GM12891 (cell line): ENCODE measurements around the gene SPACDR. TPM values are rescaled to one million over a fixed set of nuclear protein-coding genes. Genes with fewer than 3 reads are reported as not detected.
"Not testable (repeated sequence)": the region's sequence is repeated elsewhere in the genome, so short reads cannot be mapped to it uniquely, and the experiment has no call there.

Experiments used
- DNase-seq: peaks from one replicate; pipeline ENCODE4 v3.0.0; 2011; ENCODE audit warnings: low spot score; ENCODE audit not compliant: insufficient read length
- FAIRE-seq: peaks from 2 replicates; lab custom pipeline; 2011; peaks lifted over from hg19 to GRCh38; lab: Jason Lieb, UNC
- PAX5 ChIP-seq: IDR thresholded peaks from 2 replicates; pipeline ENCODE4 v1.6.1; 2011; ENCODE audit warnings: low read length, moderate library complexity, mild to moderate bottlenecking; ENCODE audit not compliant: insufficient read depth, severe bottlenecking
- POLR2A ChIP-seq: IDR thresholded peaks from 2 replicates; pipeline ENCODE4 v1.6.1; 2011; ENCODE audit warnings: low read depth, low read length, control low read depth
- POLR2AphosphoS5 ChIP-seq: IDR thresholded peaks from 2 replicates; pipeline ENCODE4 v1.6.1; 2011; ENCODE audit warnings: low read depth, low read length, control low read depth
- POU2F2 ChIP-seq: IDR thresholded peaks from 2 replicates; pipeline ENCODE4 v1.6.1; 2011; ENCODE audit warnings: low read depth, mild to moderate bottlenecking, control low read depth, low read length, moderate library complexity
- SPI1 ChIP-seq: IDR thresholded peaks from 2 replicates; pipeline ENCODE4 v1.6.1; 2011; ENCODE audit warnings: low read depth, low read length, control low read depth
- TAF1 ChIP-seq: IDR thresholded peaks from 2 replicates; pipeline ENCODE4 v1.6.1; 2011; ENCODE audit warnings: low read depth, low read length, control low read depth
- polyA plus RNA-seq: library from polyadenylated mRNA; unstranded; fragments of >200 nt; gene quantifications from one replicate; pipeline ENCODE4 v1.2.1, GENCODE V29; 2012; ENCODE audit warnings: low read depth, missing spikeins, inconsistent platforms; ENCODE audit not compliant: missing spikeins

Gene SPACDR, protein sequence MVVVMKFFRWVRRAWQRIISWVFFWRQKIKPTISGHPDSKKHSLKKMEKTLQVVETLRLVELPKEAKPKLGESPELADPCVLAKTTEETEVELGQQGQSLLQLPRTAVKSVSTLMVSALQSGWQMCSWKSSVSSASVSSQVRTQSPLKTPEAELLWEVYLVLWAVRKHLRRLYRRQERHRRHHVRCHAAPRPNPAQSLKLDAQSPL
- polyA plus RNA-seq: 1.3 TPM

DNA sequence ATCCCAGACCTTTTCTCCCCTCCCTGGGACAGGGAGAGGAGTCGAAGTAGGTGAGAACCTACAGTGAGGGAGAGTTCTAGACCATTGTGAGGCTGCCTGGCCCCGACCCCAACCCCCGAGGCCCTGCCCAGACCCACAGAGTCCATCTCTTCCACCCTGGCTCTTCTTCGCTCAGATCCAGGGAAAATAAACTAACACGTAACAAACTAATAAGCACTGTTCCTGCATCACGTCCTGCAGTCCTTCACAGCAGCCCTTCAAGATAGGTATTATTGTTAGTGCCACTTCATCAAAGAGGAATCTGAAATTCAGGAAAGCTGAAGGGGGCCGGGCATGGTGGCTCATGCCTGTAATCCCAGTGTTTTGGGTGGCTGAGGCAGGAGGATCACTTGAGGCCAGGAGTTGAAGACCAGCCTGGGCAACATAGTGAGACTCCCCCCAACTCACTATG, at the start of gene SPACDR:
Gene SPACDR, minus strand, starts transcription at position 51 of the 451 bp plus-strand sequence. CDS start 235 bp downstream, outside the sequence.
- DNase-seq (no peak), FAIRE-seq (no peak)
- TF ChIP-seq SPI1 (no peak), POU2F2 (no peak), PAX5 (no peak), POLR2A (no peak), TAF1 (no peak), POLR2AphosphoS5 (no peak)

DNA sequence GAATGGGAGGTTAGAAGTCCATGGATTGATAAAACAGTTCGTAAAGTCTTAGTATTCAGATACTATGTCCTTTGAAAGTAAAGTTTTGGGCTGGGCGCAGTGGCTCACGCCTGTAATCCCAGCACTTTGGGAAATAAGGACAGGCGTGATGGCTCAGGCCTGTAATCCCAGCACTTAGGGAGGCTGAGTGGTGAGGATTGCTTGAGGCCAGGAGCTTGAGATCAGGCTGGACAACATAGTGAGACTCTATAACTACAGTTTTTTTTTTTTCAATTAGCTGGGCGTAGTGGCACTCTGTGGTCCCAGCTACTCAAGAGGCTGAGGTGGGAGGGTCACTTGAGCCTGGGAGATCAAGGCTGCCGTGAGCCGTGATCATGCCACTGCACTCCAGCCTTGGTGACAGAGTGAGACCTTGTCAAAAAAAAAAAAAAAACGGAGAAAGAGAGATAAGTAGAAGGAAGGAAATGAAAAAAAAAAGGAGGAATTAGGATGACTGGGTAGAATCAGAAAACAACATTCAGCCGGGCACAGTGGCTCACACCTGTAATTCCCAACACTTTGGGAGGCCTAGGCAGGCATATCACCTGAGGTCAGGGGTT, 49.3 kb upstream of the SPACDR start:
- no peak for FAIRE-seq
- TF ChIP-seq POLR2AphosphoS5: no peak
- no peak for TF ChIP-seq POLR2A
- TF ChIP-seq SPI1: no peak
- TF ChIP-seq PAX5: no peak
- no peak for TF ChIP-seq TAF1
- DNase-seq: no peak

DNA sequence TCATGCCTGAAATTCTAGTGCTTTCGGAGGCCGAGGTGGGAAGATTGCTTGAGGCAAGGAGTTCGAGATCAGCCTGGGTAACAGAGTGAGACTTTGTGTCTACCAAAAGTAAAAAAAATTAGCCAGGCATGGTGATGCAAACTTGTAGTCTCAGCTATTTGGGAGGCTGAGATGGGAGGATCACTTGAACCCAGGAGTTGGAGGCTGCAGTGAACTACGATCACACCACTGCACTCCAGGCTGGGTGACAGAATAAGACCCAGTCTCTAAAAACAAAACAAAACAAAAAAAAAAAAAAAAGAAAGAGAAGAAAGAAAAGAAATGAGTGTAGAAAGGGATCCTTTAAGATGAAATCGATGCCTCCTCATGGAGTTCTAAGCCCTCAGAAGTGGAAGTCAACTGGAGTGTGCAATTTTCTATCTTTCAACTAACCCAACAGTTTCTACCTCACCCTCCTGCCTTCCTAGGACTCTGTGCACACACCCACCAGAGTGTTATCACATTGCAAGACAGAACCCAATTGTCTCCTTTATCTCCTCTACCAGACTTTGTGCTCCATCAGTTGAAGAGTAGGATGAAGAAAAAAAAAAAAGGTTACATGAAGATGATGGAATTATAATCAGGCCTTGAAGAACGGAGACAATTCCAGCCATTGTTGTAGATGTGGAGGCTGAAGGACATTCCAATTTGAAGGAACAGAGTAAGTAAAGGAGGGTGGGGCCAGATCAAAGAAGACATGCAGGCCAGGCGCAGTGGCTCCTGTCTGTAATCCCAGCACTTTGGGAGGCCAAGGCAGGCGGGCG, 46.6 kb upstream of the SPACDR start:
- FAIRE-seq: no peak
- no peak for TF ChIP-seq SPI1
- no peak for TF ChIP-seq TAF1
- no peak for TF ChIP-seq POU2F2
- TF ChIP-seq PAX5: no peak
- TF ChIP-seq POLR2AphosphoS5: no peak
- DNase-seq: no peak

DNA sequence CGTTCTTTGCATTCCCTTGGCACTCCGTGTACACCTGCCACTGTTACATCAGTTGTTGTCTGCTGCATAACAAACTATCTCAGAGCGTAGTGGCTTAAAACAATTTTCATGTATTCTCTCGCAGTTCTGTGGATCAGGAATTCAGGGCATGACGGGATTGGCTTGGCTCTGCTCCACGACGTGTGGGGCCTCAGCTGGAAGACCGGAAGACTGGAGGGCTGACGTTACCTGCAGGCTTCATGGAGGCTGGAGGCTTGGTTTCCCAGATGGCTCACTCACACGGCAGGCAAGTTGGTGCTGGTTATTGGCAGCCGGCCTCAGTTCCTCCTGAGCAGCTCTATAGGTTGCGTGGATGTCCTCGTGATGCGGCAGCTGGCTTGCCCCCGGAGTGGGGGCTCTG, 45.2 kb upstream of the SPACDR start:
- DNase-seq (no peak), FAIRE-seq (no peak)
- TF ChIP-seq PAX5: no peak
- TF ChIP-seq TAF1: no peak
- TF ChIP-seq POLR2A: no peak
- TF ChIP-seq POLR2AphosphoS5: no peak
- TF ChIP-seq SPI1: no peak
- TF ChIP-seq POU2F2: no peak

DNA sequence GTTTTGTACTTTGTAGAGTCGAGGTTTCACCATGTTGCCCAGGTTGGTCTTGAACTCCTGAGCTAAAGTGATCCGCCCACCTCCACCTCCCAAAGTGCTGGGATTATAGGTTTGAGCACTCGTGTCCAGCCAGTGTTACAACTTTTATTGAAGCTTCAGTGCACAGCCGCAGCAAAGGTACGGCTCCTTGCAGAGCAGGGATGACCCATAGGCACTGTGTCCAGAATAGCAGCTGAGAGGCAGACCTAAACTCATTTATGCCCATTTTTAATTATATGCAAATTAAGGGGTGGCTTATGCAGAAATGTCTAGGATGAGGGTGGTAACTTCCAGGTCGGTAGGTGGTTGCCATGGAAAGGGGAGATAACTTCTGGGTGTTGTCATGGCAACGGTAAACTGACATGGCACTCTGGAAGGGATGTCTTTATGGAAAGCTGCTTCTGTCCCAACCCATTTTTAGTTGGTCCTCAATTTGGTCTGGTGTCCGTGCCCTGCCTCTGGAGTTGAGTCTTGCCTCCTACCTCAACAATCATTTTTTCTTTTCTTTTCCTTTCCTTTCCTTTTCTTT, 42.4 kb upstream of the SPACDR start:
- no peak for FAIRE-seq
- DNase-seq: no peak
- TF ChIP-seq POLR2AphosphoS5: no peak
- no peak for TF ChIP-seq TAF1

DNA sequence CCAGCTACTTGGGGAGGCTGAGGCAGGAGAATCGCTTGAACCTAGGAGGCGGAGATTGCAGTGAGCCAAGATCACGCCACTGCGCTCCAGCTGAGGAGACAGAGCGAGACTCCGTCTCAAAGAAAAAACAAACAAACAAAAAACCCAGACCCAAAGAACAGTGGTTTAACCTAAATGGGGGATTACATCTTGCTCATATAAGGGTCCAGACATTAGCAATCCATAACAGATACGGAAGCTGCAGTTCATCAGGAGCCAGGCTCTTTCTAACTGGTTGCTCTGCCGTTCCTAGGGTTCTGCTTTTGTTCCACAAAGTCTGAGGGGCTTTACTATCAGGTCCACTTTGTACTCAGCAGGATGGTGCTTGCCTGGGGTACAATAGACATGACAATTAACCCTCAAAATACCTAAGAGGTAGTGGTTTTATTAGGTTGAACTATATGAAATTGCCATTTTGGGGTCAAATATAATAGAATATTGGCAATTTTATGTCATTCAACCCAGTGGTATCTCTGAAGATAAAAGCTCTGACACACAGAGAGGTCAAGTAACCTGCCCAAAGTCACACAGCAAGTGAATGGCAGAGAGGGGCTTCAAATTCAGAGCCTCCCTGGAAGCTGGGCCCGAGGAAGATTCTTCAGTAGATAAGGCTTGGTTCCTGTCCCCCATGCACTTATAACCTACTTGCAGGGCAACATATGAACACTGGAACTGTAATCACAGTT, 41.0 kb upstream of the SPACDR start:
- FAIRE-seq (no peak), DNase-seq (no peak)
- TF ChIP-seq POLR2AphosphoS5 (no peak), POLR2A (no peak), POU2F2 (no peak), SPI1 (no peak), PAX5 (no peak), TAF1 (no peak)

DNA sequence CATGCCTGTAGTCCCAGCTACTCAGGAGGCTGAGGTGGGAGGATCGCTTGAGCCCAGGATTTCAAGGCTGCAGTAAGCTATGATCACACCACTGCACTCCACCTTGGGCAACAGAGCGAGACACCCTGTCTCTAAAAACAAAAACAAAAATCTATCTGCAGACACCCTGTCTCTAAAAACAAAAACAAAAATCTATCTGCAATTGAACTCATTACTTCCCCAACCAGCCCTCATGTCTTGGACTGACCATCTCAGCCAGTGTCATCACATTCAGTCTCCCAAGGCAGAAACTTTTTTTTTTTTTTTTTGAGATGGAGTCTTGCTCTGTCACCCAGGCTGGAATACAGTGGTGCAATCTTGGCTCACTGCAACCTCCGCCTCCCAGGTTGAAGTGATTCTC, 40.0 kb upstream of the SPACDR start:
- FAIRE-seq, DNase-seq: not testable (repeated sequence)

DNA sequence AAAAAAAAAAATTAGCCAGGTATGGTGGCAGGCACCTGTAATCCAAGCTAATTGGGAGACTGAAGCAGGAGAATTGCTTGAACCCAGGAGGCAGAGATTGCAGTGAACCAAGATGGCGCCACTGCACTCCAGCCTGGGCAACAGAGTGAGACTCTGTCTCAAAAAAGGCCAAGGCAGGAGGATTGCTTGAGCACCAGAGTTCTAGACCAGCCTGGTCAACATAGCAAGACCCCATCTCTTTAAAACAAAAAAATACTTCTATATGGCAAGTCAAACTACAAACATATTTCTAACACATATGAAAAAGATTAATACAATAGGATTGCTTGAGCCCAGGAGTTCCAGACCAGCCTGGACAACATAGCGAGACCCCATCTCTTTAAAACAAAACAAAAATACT, 36.7 kb upstream of the SPACDR start:
- not testable (repeated sequence) for FAIRE-seq, DNase-seq

DNA sequence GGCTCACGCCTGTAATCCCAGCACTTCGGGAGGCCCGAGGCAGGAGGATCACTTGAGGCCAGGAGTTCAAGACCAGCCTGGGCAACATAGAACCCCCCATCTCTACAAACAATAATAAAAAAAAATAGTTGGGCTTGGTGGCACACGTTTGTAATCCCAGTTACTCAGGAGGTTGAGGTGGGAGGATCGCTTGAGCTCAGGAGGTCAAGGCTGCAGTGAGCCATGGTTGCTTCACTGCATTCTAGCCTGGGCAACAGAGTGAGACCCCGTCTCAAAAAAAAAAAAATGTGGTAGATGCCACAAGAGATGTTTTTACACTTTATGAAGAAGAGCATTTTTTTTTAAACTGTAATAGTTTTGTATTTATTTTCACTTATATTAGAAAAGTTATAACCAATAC, 32.4 kb upstream of the SPACDR start:
- FAIRE-seq: no peak
- no peak for TF ChIP-seq PAX5
- TF ChIP-seq TAF1: no peak
- DNase-seq: no peak
